ENCODE measurements around the gene TMCO2.

TMCO2 gene

GRCh38 chr1:40244138-40244744 lies 3.5 kb upstream of the TMCO2 start:
- TF ChIP-seq POLR2AphosphoS5 (IDR thresholded peaks at IDR 0.05; ENCODE audit: low read depth, low read length) (no peak), FOXP2 (optimal IDR thresholded peaks at IDR 0.05; ENCODE audit: borderline replicate concordance, extremely low read depth, extremely low read length, insufficient read depth) (no peak), SIN3A (IDR thresholded peaks at IDR 0.05; ENCODE audit: borderline replicate concordance, insufficient read depth, low read length) (no peak), TAF1 (IDR thresholded peaks at IDR 0.05; ENCODE audit: borderline replicate concordance, insufficient read depth, low read length) (no peak), REST (IDR thresholded peaks at IDR 0.05; ENCODE audit: insufficient read depth in 1 of 2, low read depth in 2 of 2, low read length in 2 of 2) (no peak)

- TF ChIP-seq SIN3A (IDR thresholded peaks at IDR 0.05; ENCODE audit: borderline replicate concordance, insufficient read depth, low read length) (no peak), POLR2AphosphoS5 (IDR thresholded peaks at IDR 0.05; ENCODE audit: low read depth, low read length) (no peak), REST (IDR thresholded peaks at IDR 0.05; ENCODE audit: insufficient read depth in 1 of 2, low read depth in 2 of 2, low read length in 2 of 2) (no peak), TAF1 (IDR thresholded peaks at IDR 0.05; ENCODE audit: borderline replicate concordance, insufficient read depth, low read length) (no peak), FOXP2 (optimal IDR thresholded peaks at IDR 0.05; ENCODE audit: borderline replicate concordance, extremely low read depth, extremely low read length, insufficient read depth) (no peak)
These were observed 2.1 kb upstream of the TMCO2 start for GRCh38 chr1:40245686-40246085.

GRCh38 chr1:40248412-40248811 lies 675 bp downstream of the TMCO2 start:
- TF ChIP-seq POLR2AphosphoS5 (IDR thresholded peaks at IDR 0.05; ENCODE audit: low read depth, low read length) (no peak), FOXP2 (optimal IDR thresholded peaks at IDR 0.05; ENCODE audit: borderline replicate concordance, extremely low read depth, extremely low read length, insufficient read depth) (no peak), SIN3A (IDR thresholded peaks at IDR 0.05; ENCODE audit: borderline replicate concordance, insufficient read depth, low read length) (no peak), REST (IDR thresholded peaks at IDR 0.05; ENCODE audit: insufficient read depth in 1 of 2, low read depth in 2 of 2, low read length in 2 of 2) (no peak), TAF1 (IDR thresholded peaks at IDR 0.05; ENCODE audit: borderline replicate concordance, insufficient read depth, low read length) (no peak)

- TF ChIP-seq TAF1 (IDR thresholded peaks at IDR 0.05; ENCODE audit: borderline replicate concordance, insufficient read depth, low read length): no peak
- no peak for TF ChIP-seq SIN3A (IDR thresholded peaks at IDR 0.05; ENCODE audit: borderline replicate concordance, insufficient read depth, low read length)
- TF ChIP-seq REST (IDR thresholded peaks at IDR 0.05; ENCODE audit: insufficient read depth in 1 of 2, low read depth in 2 of 2, low read length in 2 of 2): no peak
- no peak for TF ChIP-seq POLR2AphosphoS5 (IDR thresholded peaks at IDR 0.05; ENCODE audit: low read depth, low read length)
These were observed 3.7 kb downstream of the TMCO2 start for GRCh38 chr1:40251456-40251855.

- no peak for TF ChIP-seq SIN3A (IDR thresholded peaks at IDR 0.05; ENCODE audit: borderline replicate concordance, insufficient read depth, low read length)
- no peak for TF ChIP-seq REST (IDR thresholded peaks at IDR 0.05; ENCODE audit: insufficient read depth in 1 of 2, low read depth in 2 of 2, low read length in 2 of 2)
- TF ChIP-seq FOXP2 (optimal IDR thresholded peaks at IDR 0.05; ENCODE audit: borderline replicate concordance, extremely low read depth, extremely low read length, insufficient read depth): no peak
- no peak for TF ChIP-seq POLR2AphosphoS5 (IDR thresholded peaks at IDR 0.05; ENCODE audit: low read depth, low read length)
- TF ChIP-seq TAF1 (IDR thresholded peaks at IDR 0.05; ENCODE audit: borderline replicate concordance, insufficient read depth, low read length): no peak
These were observed 4.9 kb downstream of the TMCO2 start for GRCh38 chr1:40252601-40253000.
